Activated CD4-positive, alpha-beta T cell treated with anti-CD3 and anti-CD28 coated beads, Interleukin-2, amount 50 U/mL, for 4 hours (primary cell): ENCODE data around the gene ZDHHC24.
"Not testable (repeated sequence)": the region's sequence is repeated elsewhere in the genome, so short reads cannot be mapped to it uniquely, and the experiment has no call there.

Experiments used
- DNase-seq, 2 experiments: peaks; one replicate each; pipeline ENCODE4 v3.0.0-alpha.2; 2020

ZDHHC24 gene, protein sequence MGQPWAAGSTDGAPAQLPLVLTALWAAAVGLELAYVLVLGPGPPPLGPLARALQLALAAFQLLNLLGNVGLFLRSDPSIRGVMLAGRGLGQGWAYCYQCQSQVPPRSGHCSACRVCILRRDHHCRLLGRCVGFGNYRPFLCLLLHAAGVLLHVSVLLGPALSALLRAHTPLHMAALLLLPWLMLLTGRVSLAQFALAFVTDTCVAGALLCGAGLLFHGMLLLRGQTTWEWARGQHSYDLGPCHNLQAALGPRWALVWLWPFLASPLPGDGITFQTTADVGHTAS

DNA sequence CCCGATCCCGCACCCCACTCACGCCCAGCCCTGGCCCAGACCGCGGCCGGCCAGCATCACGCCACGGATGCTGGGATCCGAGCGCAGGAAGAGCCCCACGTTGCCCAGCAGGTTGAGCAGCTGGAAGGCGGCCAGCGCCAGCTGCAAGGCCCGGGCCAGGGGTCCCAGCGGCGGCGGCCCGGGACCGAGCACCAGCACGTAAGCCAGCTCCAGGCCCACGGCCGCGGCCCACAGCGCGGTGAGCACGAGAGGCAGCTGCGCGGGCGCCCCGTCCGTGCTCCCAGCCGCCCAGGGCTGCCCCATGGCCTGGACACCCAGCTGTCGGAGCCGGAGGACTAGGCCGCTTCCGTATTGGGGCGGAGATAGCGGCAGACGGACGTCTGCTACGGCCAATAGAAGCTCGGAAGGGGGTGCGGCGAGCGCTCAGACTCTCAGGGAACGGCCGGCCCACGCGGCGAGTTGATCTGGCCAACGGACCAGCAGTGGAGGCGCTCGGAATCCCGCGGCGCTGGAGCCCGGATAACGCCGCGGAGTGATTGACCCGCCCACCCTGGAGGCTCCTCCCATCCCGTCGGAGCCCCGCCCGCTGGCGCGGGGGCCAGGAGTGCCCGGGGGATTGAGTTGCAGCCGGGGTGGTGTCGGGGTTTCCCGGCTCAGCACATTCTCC is at the start of gene ZDHHC24:
Gene ZDHHC24 (minus strand): TSS at position 348 of the 667 bp plus-strand sequence. CDS start 45 bp downstream, at position 303.
- peak; percentile 71 to 72 for DNase-seq

GRCh38 chr11:66595245-66595904 is 49.5 kb upstream of the ZDHHC24 start:
- DNase-seq = no peak

DNA sequence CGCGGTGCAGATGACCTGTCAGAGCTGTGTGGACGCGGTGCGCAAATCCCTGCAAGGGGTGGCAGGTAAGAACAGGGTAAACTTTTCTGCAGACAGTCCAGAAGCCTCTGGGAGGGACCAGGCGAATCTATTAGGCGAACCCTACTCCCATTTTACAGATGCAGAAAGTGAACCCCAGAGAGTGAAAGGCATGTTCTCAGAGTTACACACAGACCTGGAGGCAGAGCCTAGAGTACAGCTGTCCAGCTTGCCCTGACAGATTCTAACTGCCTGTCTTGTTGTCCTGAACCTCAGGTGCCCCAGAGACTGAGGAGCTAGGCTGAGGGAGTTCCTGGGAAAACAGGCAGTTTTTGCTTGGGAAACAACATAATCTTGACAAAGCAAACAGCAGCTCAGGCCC is 47.8 kb upstream of the ZDHHC24 start:
- no peak for DNase-seq

DNA sequence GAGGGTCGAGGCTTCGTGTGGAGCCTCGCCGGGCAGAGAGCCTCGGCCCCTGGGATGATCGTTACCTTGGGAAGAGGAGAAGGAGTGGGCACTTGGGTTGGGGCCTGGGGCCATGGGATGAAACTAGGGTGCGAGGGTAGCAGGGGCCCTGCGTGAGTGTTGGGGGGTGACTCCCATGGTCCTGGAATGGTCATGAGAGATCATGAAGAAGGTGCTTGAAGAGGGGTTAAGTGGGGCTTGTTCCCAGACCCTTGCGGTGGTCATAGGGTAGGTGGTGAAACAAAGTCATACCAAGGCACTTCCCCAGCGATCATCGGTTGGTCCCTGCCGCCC is 47.4 kb upstream of the ZDHHC24 start:
- peak in 1 of 2 experiments; percentile 1 for DNase-seq

GRCh38 chr11:66592457-66593302 is 46.8 kb upstream of the ZDHHC24 start, which contains the start of the genes CCDC87 and CCS:
Gene CCDC87, minus strand, starts transcription at chr11:66593063. Its CDS starts 48 bp downstream, at chr11:66593015.
Gene CCS, plus strand, starts transcription at chr11:66593185. Its CDS starts 77 bp downstream, at chr11:66593262.
- peak; percentile 98 to 99 for DNase-seq

DNA sequence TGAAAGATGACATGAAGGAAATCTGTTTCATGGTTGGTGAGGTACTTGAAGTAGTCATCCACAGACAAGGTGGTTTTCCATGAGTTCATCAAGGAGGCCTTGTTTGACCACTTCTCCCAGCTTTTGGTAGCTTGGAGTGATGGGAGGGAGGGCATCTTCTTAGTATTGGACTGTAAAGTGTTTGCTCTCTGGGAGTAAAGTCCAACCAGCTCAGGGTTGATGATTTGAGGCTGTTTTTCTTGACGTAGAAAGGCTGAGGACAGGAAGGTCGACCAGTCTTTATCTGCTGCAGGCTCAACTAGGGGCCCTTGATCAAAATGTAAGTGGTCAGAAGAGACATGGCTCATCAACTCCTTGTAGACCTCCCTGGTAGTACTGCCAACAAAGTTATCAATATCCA is 45.3 kb upstream of the ZDHHC24 start:
- no peak for DNase-seq

GRCh38 chr11:66589996-66590675 is 44.3 kb upstream of the ZDHHC24 start:
- DNase-seq = no peak

GRCh38 chr11:66589315-66589714 is 43.5 kb upstream of the ZDHHC24 start:
- DNase-seq = not testable (repeated sequence)

- no peak for DNase-seq
Measured at GRCh38 chr11:66586136-66586535, 40.3 kb upstream of the ZDHHC24 start.

- not testable (repeated sequence) for DNase-seq
Measured at GRCh38 chr11:66585447-66585846, 39.6 kb upstream of the ZDHHC24 start.

- DNase-seq = not testable (repeated sequence)
Measured at GRCh38 chr11:66582565-66583147, 36.8 kb upstream of the ZDHHC24 start.

- DNase-seq = no peak
Measured at GRCh38 chr11:66581261-66581660, 35.4 kb upstream of the ZDHHC24 start.

- DNase-seq = no peak
Measured at GRCh38 chr11:66580803-66581202, 35.0 kb upstream of the ZDHHC24 start.

- peak; percentile 76 to 78 for DNase-seq
Measured at GRCh38 chr11:66579017-66579606, 33.3 kb upstream of the ZDHHC24 start.

DNA sequence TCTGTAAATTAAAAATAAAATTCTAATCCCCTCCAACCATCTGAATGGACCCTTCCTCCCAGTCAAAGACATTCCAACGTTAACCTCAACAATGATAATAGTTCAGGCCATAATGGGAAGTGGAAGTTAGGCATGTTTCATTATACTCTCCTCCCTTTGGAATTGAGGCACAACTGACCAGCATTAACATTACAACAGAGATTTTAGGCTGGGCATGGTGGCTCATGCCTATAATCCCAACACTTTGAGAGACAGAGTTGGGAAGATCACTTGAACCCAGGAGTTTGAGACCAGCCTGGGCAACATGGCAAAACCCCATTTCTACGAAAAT is 25.0 kb upstream of the ZDHHC24 start:
- DNase-seq = no peak

DNA sequence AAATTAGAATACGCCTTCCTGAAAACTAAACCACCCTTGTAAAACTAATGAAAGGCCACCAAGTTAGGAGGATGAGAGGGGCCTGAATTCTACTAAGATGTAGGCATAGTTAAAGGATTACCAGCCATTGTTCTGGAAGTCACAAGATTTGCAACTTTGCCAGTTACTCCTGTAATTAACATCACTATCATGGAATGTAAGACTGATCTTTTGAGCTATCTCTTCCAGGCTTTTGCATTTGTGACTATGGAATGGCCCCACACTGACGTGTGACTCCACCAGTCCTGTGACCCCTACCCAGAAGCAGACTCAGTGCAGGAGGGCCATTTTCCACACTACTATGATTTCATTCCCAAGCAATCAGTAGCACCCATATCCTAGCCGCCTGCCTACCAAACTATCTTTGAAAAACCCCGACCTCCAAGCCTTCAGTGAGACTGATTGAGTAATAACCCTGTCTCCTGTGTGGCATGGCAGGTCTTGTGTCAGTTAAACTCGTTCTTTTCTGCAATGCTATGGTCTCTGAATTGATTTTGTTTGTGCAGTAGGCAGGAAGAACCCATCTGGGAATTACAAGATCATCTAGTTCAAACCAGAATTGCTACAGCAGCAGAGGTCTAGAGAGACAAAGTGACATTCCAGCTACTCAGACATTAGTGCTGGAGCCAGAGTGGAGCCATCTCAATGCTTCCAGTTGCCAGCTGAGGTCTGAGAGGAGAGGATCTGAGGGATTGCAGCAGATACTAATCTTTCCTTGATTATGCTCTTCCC is 24.4 kb upstream of the ZDHHC24 start:
- no peak for DNase-seq

DNA sequence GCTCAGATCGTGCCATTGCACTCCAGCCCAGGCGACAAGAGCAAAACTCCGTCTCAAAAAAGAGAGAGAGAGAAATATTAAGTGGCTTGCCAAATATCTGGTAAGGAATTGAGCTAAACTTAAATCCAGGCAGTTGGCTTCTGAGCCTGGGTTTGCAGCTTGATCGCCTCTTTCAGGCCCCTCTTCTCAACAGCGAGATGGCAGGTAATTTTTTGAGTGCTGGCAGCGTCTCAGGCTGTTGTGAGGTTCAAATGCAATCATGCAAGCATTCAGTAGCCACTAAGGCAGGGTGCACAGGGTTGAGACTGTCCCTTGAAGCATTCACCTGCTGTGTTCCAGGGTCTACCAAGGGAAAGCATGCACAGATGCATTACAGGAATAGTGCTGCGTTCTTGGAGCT is 23.2 kb upstream of the ZDHHC24 start:
- no peak for DNase-seq

GRCh38 chr11:66568124-66568916 is 22.5 kb upstream of the ZDHHC24 start, which contains the start of gene CTSF:
Gene CTSF, minus strand, starts transcription at chr11:66568606. Its CDS starts 120 bp downstream, at chr11:66568486.
- DNase-seq = peak; percentile 52 to 57

GRCh38 chr11:66567787-66568123 is 21.9 kb upstream of the ZDHHC24 start:
- no peak for DNase-seq

DNA sequence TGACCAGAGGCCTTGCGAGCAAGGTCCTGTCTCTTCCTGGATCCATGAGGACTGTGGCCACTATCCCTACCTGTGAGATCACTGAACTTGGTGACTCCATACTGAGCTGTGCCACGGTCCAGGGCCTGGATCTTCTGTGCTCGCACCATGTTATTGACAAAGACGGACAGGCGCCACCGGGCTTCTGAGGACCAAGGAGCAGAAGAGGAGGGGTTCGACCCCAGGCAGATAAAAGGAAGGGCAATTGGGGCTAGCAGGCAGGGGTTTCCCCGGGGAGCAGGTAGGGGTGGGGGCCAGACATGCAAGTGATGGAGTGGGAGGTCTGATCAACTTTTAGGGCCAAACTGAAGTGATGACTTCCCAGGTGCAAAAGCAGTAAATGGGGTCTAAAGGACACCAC is 20.4 kb upstream of the ZDHHC24 start:
- DNase-seq = no peak
